Duodenal mucosa (tissue), 2 donors: ENCODE results near the gene IRF8.

Experiments used
- H3K27ac ChIP-seq: one replicate; pipeline ENCODE4 v1.7.0; 2013; ENCODE audit warnings: low read depth, low read length
- H3K27me3 ChIP-seq, 2 donors: one replicate each; pipeline ENCODE4 v1.7.0; 2013; ENCODE audit warnings: low read length in 2 of 2, control low read depth in 1 of 2; ENCODE audit not compliant: insufficient read depth in 2 of 2, control insufficient read depth in 1 of 2
- H3K36me3 ChIP-seq, 2 donors: one replicate each; pipeline ENCODE4 v1.7.0; 2013; ENCODE audit warnings: low read length in 2 of 2, control low read depth in 1 of 2; ENCODE audit not compliant: insufficient read depth in 2 of 2, control insufficient read depth in 1 of 2
- H3K4me1 ChIP-seq, 2 donors: one replicate each; pipeline ENCODE4 v1.7.0; 2013; ENCODE audit warnings: low read length in 2 of 2, control low read depth in 1 of 2; ENCODE audit not compliant: insufficient read depth in 2 of 2, control insufficient read depth in 1 of 2
- H3K4me3 ChIP-seq, 2 donors: one replicate each; pipeline ENCODE4 v1.7.0; 2013; ENCODE audit warnings: low read length in 2 of 2, low read depth in 1 of 2
- H3K9ac ChIP-seq, 2 donors: one replicate each; pipeline ENCODE4 v1.7.0; 2013; ENCODE audit warnings: low read length in 2 of 2, low read depth in 1 of 2
- H3K9me3 ChIP-seq, 2 donors: one replicate each; pipeline ENCODE4 v1.7.0; 2013; ENCODE audit warnings: low read length in 2 of 2, control low read depth in 1 of 2; ENCODE audit not compliant: control insufficient read depth in 1 of 2

The IRF8 gene

GRCh38 chr16:85944572-85945423 lies 45.8 kb downstream of the IRF8 start:
- Histone ChIP-seq H3K4me3 (no peak overlapping the region), H3K36me3 (no peaks in the 10 kb centered on the region), H3K9me3 (no peaks in the 10 kb centered on the region), H3K27me3 (peaks cover 0 to 9% of the 10 kb centered on the region in 2 donors), H3K9ac (no peak overlapping the region), H3K4me1 (peaks cover 21% of the 10 kb centered on the region in 2 donors), H3K27ac (no peak overlapping the region)

DNA sequence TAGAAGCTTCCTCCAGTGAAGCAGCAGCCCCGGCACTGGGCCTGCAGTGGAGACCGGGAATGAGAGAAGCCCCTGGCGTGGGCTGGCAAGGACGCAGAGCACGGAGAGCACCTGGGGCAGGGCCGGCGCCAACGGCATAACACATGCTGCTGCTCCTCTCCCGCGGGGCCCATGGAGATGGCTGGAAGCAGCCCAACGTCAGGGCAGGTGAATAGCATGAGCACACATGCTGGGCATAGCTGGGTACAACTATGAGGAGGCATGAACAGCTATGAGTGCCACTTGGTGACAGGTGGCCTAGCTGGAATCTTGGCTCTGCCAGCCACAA lies 46.4 kb downstream of the IRF8 start:
- H3K27ac ChIP-seq: no peak overlapping the region
- H3K9me3 ChIP-seq: no peaks in the 10 kb centered on the region
- no peak overlapping the region for H3K9ac ChIP-seq
- H3K4me3 ChIP-seq: no peak overlapping the region
- no peaks in the 10 kb centered on the region for H3K36me3 ChIP-seq
- H3K4me1 ChIP-seq: peaks cover 15% of the 10 kb centered on the region in 2 donors
- peaks cover 0 to 9% of the 10 kb centered on the region in 2 donors for H3K27me3 ChIP-seq

DNA sequence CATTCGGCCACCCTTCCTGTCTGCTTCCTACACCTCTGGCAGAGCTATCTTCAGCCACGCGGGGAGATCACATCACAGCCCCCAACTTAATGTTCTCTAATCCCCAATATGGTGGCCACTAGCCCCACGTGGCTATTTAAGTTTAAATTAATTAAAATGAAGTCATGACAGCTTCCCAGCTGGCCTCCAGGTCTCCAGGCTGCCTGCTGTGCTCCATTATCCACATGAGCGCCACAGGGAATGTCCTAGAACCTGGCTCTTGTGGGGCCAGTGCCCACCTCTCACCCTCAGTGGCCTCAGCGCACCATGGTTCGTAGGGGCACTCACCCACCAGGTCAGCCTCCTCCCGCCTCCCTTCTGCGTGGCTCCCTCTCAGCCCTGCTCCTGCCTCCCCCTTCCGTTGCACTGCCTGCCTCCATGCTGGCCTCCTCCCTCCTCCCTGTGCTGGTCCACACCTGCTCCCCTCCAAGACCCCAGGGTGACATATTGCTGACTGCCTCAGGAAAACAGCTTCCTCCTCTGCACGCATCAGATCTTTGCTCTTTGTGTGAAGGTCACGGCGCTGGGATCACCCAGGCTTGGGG lies 47.7 kb downstream of the IRF8 start:
- Histone ChIP-seq H3K27me3 (peaks cover 0 to 9% of the 10 kb centered on the region in 2 donors), H3K36me3 (no peaks in the 10 kb centered on the region), H3K4me1 (peaks cover 14% of the 10 kb centered on the region in 2 donors), H3K9me3 (no peaks in the 10 kb centered on the region), H3K27ac (no peak overlapping the region), H3K9ac (no peak overlapping the region), H3K4me3 (no peak overlapping the region)

- peaks cover 14% of the 10 kb centered on the region in 2 donors for H3K4me1 ChIP-seq
- peak overlapping the region; percentile 65 to 66 for H3K4me3 ChIP-seq
- peaks cover 0 to 9% of the 10 kb centered on the region in 2 donors for H3K27me3 ChIP-seq
- H3K9me3 ChIP-seq: no peaks in the 10 kb centered on the region
- no peak overlapping the region for H3K27ac ChIP-seq
- H3K36me3 ChIP-seq: no peaks in the 10 kb centered on the region
- H3K9ac ChIP-seq: peak overlapping the region; percentile 11 to 55
Observed at GRCh38 chr16:85947230-85948137, 48.5 kb downstream of the IRF8 start.

GRCh38 chr16:85948138-85948509 lies 49.2 kb downstream of the IRF8 start:
- Histone ChIP-seq H3K9me3 (no peaks in the 10 kb centered on the region), H3K27me3 (peaks cover 0 to 9% of the 10 kb centered on the region in 2 donors), H3K36me3 (no peaks in the 10 kb centered on the region), H3K9ac (peak overlapping the region; percentile 11 to 55), H3K4me1 (peaks cover 14% of the 10 kb centered on the region in 2 donors), H3K27ac (no peak overlapping the region), H3K4me3 (peak overlapping the region; percentile 65 to 66)

DNA sequence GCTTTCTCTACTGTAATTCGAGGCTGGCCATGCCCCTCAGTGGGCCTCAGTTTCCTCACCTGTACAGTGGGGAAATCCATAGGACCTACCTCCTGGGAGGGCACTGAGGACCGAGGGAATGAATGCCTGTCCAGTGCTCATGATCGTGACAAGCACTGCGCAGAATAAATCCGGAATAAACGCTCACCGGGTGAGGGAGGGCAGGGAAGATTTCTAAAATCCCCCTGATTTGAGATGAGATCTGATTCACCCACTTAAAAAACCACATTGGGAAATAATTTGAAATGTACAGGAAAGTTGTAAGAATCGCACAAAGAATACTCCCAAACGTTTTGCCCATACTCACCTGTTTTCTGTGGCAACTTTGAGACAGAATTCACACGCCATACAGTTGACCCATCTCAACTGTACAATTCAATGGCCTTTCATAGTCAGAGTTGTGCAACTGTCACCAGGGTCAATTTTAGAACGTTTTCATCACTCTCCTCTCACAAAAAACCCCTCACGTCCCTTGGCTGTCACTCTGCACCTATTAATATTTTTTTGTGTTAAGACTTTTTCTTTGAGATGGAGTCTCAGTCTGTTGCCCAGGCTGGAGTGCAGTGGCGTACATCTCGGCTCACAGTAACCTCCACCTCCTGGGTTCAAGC lies 49.8 kb downstream of the IRF8 start:
- Histone ChIP-seq H3K9ac (no peak overlapping the region), H3K27ac (no peak overlapping the region), H3K4me1 (peaks cover 14% of the 10 kb centered on the region in 2 donors), H3K27me3 (peaks cover 0 to 9% of the 10 kb centered on the region in 2 donors), H3K9me3 (no peaks in the 10 kb centered on the region), H3K4me3 (no peak overlapping the region), H3K36me3 (no peaks in the 10 kb centered on the region)

- Histone ChIP-seq H3K36me3 (no peaks in the 10 kb centered on the region), H3K9ac (no peak overlapping the region), H3K9me3 (no peaks in the 10 kb centered on the region), H3K27me3 (peaks cover 0 to 9% of the 10 kb centered on the region in 2 donors), H3K4me3 (no peak overlapping the region), H3K4me1 (peaks cover 14% of the 10 kb centered on the region in 2 donors), H3K27ac (no peak overlapping the region)
Observed at GRCh38 chr16:85950136-85950918, 51.4 kb downstream of the IRF8 start.

- Histone ChIP-seq H3K27ac (no peak overlapping the region), H3K4me1 (peaks cover 9% of the 10 kb centered on the region in 2 donors), H3K27me3 (peaks cover 0 to 7% of the 10 kb centered on the region in 2 donors), H3K36me3 (no peaks in the 10 kb centered on the region), H3K4me3 (no peak overlapping the region), H3K9me3 (no peaks in the 10 kb centered on the region), H3K9ac (no peak overlapping the region)
Observed at GRCh38 chr16:85952197-85952596, 53.2 kb downstream of the IRF8 start.

DNA sequence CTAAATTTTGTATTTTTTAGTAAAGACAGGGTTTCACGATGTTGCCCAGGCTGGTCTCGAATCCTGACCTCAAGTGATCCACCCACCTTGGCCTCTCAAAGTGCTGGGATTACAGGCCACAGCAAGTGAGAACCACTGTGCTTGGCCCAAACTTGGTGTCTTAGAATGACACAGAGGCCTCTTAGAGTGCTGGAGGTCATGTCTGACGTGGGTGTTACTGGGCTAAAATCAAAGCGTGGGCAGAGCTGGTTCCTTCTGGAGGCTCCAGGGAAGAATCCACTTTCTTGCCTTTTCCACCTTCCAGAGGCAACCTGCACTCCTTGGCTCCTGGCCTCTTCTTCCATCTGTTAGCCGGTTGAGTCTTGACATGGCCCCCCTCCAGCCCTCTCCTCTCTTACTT lies 53.8 kb downstream of the IRF8 start:
- Histone ChIP-seq H3K27ac (no peak overlapping the region), H3K9me3 (no peaks in the 10 kb centered on the region), H3K4me3 (no peak overlapping the region), H3K27me3 (peaks cover 0 to 7% of the 10 kb centered on the region in 2 donors), H3K4me1 (peaks cover 3 to 5% of the 10 kb centered on the region in 2 donors), H3K36me3 (no peaks in the 10 kb centered on the region), H3K9ac (no peak overlapping the region)
